ENCODE measurements around the gene PSMB7.

Gene PSMB7

DNA sequence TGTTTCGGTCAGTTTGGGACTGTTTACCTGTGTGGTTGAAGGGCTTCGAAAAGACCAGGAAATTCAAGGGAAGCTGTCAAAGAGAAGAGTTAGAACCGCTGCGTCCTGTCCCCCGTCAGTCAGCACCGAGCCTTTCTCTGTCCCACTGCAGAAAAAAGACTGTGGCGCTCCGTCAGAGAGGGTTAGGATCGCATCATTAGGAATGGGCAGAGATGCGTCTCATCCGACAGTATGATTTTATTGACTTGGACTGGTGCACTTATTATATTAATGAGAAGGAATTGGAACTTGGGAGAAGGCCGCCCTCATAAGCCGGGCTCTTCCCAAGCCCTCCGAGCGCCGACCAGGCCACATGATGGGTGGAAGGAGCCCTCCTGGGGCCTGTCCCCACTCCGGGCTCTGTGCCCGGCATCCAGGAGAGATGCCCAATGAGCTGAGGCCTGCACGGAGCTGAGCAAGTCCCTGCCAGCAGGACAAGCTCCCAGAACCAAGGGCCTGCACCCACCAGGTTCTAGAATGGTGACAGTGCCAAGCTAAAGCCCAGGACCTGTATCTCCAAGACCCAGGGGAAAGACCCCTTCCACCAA, 85.9 kb downstream of the PSMB7 start:
- no peaks in the 10 kb centered on the region for H4K20me1 ChIP-seq (ENCODE audit: insufficient read depth, low read length)
- H3K36me3 ChIP-seq (replicated peaks; ENCODE audit: insufficient read depth, low read length) = no peaks in the 10 kb centered on the region
- H3K4me2 ChIP-seq (ENCODE audit: low read depth, low read length) = no peak overlapping the region
- H3K9me2 ChIP-seq (replicated peaks; ENCODE audit: insufficient read depth, low read length) = no peaks in the 10 kb centered on the region
- no peak for DNase-seq
- H3K9ac ChIP-seq (ENCODE audit: low read length) = no peak overlapping the region
- 0 out of 2 replicates have a peak, but pooled peaks cover 4% of the 10 kb centered on the region for H3K4me1 ChIP-seq (ENCODE audit: low read length)
- TF ChIP-seq EZH2 (optimal IDR thresholded peaks at IDR 0.05; ENCODE audit: low read depth, low read length) (no peak), CTCF (IDR thresholded peaks at IDR 0.05; ENCODE audit: low read length) (no peak), EZH2phosphoT487 (IDR thresholded peaks at IDR 0.05; ENCODE audit: low read length) (no peak)
- H3K27me3 ChIP-seq (replicated peaks; ENCODE audit: insufficient read depth, low read length) = no peaks in the 10 kb centered on the region
- no peaks in the 10 kb centered on the region for H3F3A ChIP-seq (ENCODE audit: insufficient read depth, low read length)
- H3K4me3 ChIP-seq (ENCODE audit: low read length) = no peak overlapping the region
- H3K27ac ChIP-seq (ENCODE audit: low read length) = no peak overlapping the region
- no peaks in the 10 kb centered on the region for H3K79me2 ChIP-seq (ENCODE audit: low read length)
- H3K9me3 ChIP-seq (replicated peaks; ENCODE audit: insufficient read depth, low read length) = no peaks in the 10 kb centered on the region
- H2AFZ ChIP-seq (ENCODE audit: low read length) = no peak overlapping the region

- no peaks in the 10 kb centered on the region for H3F3A ChIP-seq (ENCODE audit: insufficient read depth, low read length)
- H3K79me2 ChIP-seq (ENCODE audit: low read length) = no peaks in the 10 kb centered on the region
- H3K9me2 ChIP-seq (replicated peaks; ENCODE audit: insufficient read depth, low read length) = no peaks in the 10 kb centered on the region
- H3K9ac ChIP-seq (ENCODE audit: low read length) = no peak overlapping the region
- no peaks in the 10 kb centered on the region for H3K9me3 ChIP-seq (replicated peaks; ENCODE audit: insufficient read depth, low read length)
- DNase-seq = no peak
- H3K4me2 ChIP-seq (ENCODE audit: low read depth, low read length) = no peak overlapping the region
- no peaks in the 10 kb centered on the region for H3K36me3 ChIP-seq (replicated peaks; ENCODE audit: insufficient read depth, low read length)
- no peaks in the 10 kb centered on the region for H4K20me1 ChIP-seq (ENCODE audit: insufficient read depth, low read length)
- H3K4me1 ChIP-seq (ENCODE audit: low read length) = 0 out of 2 replicates have a peak, but pooled peaks cover 4% of the 10 kb centered on the region
- no peak overlapping the region for H3K27ac ChIP-seq (ENCODE audit: low read length)
- TF ChIP-seq EZH2phosphoT487 (IDR thresholded peaks at IDR 0.05; ENCODE audit: low read length) (no peak), CTCF (IDR thresholded peaks at IDR 0.05; ENCODE audit: low read length) (no peak), EZH2 (optimal IDR thresholded peaks at IDR 0.05; ENCODE audit: low read depth, low read length) (no peak)
- no peak overlapping the region for H3K4me3 ChIP-seq (ENCODE audit: low read length)
- no peaks in the 10 kb centered on the region for H3K27me3 ChIP-seq (replicated peaks; ENCODE audit: insufficient read depth, low read length)
- no peak overlapping the region for H2AFZ ChIP-seq (ENCODE audit: low read length)
Observed at GRCh38 chr9:124328285-124328684, 87.0 kb downstream of the PSMB7 start.

GRCh38 chr9:124327491-124327890, 87.8 kb downstream of the PSMB7 start:
- H3K36me3 ChIP-seq (replicated peaks; ENCODE audit: insufficient read depth, low read length) = no peaks in the 10 kb centered on the region
- H4K20me1 ChIP-seq (ENCODE audit: insufficient read depth, low read length) = no peaks in the 10 kb centered on the region
- no peak overlapping the region for H3K4me2 ChIP-seq (ENCODE audit: low read depth, low read length)

More at GRCh38 chr9:124327491-124327890, 87.8 kb downstream of the PSMB7 start:
- H3K27ac ChIP-seq (ENCODE audit: low read length) = no peak overlapping the region
- H3K9ac ChIP-seq (ENCODE audit: low read length) = no peak overlapping the region
- H3K79me2 ChIP-seq (ENCODE audit: low read length) = no peaks in the 10 kb centered on the region
- no peak for TF ChIP-seq CTCF (IDR thresholded peaks at IDR 0.05; ENCODE audit: low read length)
- TF ChIP-seq EZH2 (optimal IDR thresholded peaks at IDR 0.05; ENCODE audit: low read depth, low read length) = no peak
- no peak for TF ChIP-seq EZH2phosphoT487 (IDR thresholded peaks at IDR 0.05; ENCODE audit: low read length)
- H3F3A ChIP-seq (ENCODE audit: insufficient read depth, low read length) = no peaks in the 10 kb centered on the region
- H3K27me3 ChIP-seq (replicated peaks; ENCODE audit: insufficient read depth, low read length) = no peaks in the 10 kb centered on the region
- H3K4me1 ChIP-seq (ENCODE audit: low read length) = 0 out of 2 replicates have a peak, but pooled peaks cover 4% of the 10 kb centered on the region
- no peaks in the 10 kb centered on the region for H3K9me3 ChIP-seq (replicated peaks; ENCODE audit: insufficient read depth, low read length)
- H3K9me2 ChIP-seq (replicated peaks; ENCODE audit: insufficient read depth, low read length) = no peaks in the 10 kb centered on the region
- no peak overlapping the region for H3K4me3 ChIP-seq (ENCODE audit: low read length)
- H2AFZ ChIP-seq (ENCODE audit: low read length) = no peak overlapping the region
- DNase-seq = no peak

All from MM.1S (cell line).